Fibroblast of the aortic adventitia (primary cell): ENCODE results near the gene NPC1L1. TPM values are rescaled to one million over a fixed set of nuclear protein-coding genes. Genes with fewer than 3 reads are reported as not detected.

ENCODE experiments used
- DNase-seq: peaks from one replicate; pipeline ENCODE4 v3.0.0-alpha.2; 2010; ENCODE audit warnings: low read depth
- H3K4me3 ChIP-seq: 2 replicates; pipeline ENCODE4 v1.5.1; 2011; ENCODE audit warnings: low read depth, mild to moderate bottlenecking, control low read depth, low read length, moderate library complexity
- CTCF ChIP-seq: IDR thresholded peaks from 2 replicates; pipeline ENCODE4 v1.5.1; 2011; ENCODE audit warnings: mild to moderate bottlenecking, low read length, control low read depth, inconsistent platforms; ENCODE audit not compliant: insufficient read depth
- total RNA-seq: library from RNA; depleted of rRNA; stranded (reverse); fragments of >200 nt; gene quantifications from 2 replicates; pipeline ENCODE4 v1.2.3, GENCODE V29; 2012; ENCODE audit warnings: low replicate concordance

Gene NPC1L1
- total RNA-seq, 1 donor: under 0.01 TPM

GRCh38 chr7:44477938-44478337, 63.2 kb downstream of the NPC1L1 start:
- no peak for DNase-seq
- H3K4me3 ChIP-seq: no peak overlapping the region
- no peak for TF ChIP-seq CTCF

- DNase-seq: peak; percentile 87
- TF ChIP-seq CTCF: peak; percentile 99
- H3K4me3 ChIP-seq: no peak overlapping the region
These were observed 63.9 kb downstream of the NPC1L1 start for GRCh38 chr7:44477063-44477830.

- no peak for DNase-seq
- no peak for TF ChIP-seq CTCF
- H3K4me3 ChIP-seq: no peak overlapping the region
These were observed 64.8 kb downstream of the NPC1L1 start for GRCh38 chr7:44476313-44476712.

- DNase-seq: peak; percentile 33
- TF ChIP-seq CTCF: no peak
- H3K4me3 ChIP-seq: no peak overlapping the region
These were observed 67.8 kb downstream of the NPC1L1 start for GRCh38 chr7:44473295-44473694.

- no peak for TF ChIP-seq CTCF
- H3K4me3 ChIP-seq: no peak overlapping the region
- DNase-seq: no peak
These were observed 68.3 kb downstream of the NPC1L1 start for GRCh38 chr7:44472843-44473242.

- no peak for TF ChIP-seq CTCF
- no peak for DNase-seq
- H3K4me3 ChIP-seq: no peak overlapping the region
These were observed 69.3 kb downstream of the NPC1L1 start for GRCh38 chr7:44471850-44472249.

GRCh38 chr7:44471436-44471835, 69.7 kb downstream of the NPC1L1 start:
- TF ChIP-seq CTCF: no peak
- no peak overlapping the region for H3K4me3 ChIP-seq
- DNase-seq: no peak
